COLO668 (cell line): Measurements from ENCODE around the gene RECK.
"Not testable (repeated sequence)": the region's sequence is repeated elsewhere in the genome, so short reads cannot be mapped to it uniquely, and the experiment has no call there.

ENCODE experiments used
- DNase-seq: peaks from one replicate; lab custom pipeline; 2025; ENCODE audit not compliant: unreplicated experiment; lab: John Stamatoyannopoulos, UW

Gene RECK

GRCh38 chr9:36152741-36153438 is 116.2 kb downstream of the RECK start:
- no peak for DNase-seq

GRCh38 chr9:36153746-36154145 is 117.0 kb downstream of the RECK start:
- DNase-seq, result no peak

- DNase-seq, result no peak
Measured at GRCh38 chr9:36154331-36154952, 117.7 kb downstream of the RECK start.

- no peak for DNase-seq
Measured at GRCh38 chr9:36156116-36156515, 119.4 kb downstream of the RECK start.

- no peak for DNase-seq
Measured at GRCh38 chr9:36158122-36158521, 121.4 kb downstream of the RECK start.

GRCh38 chr9:36158917-36159316 is 122.2 kb downstream of the RECK start:
- DNase-seq, result no peak

- not testable (repeated sequence) for DNase-seq
Measured at GRCh38 chr9:36159509-36159908, 122.8 kb downstream of the RECK start.

- DNase-seq, result not testable (repeated sequence)
Measured at GRCh38 chr9:36160126-36160525, 123.4 kb downstream of the RECK start.

- DNase-seq, result no peak
Measured at GRCh38 chr9:36161187-36161586, 124.5 kb downstream of the RECK start.

GRCh38 chr9:36162211-36162738 is 125.6 kb downstream of the RECK start:
- no peak for DNase-seq

- DNase-seq, result no peak
Measured at GRCh38 chr9:36163049-36163785, 126.5 kb downstream of the RECK start.

GRCh38 chr9:36163786-36164170 is 127.1 kb downstream of the RECK start:
- DNase-seq, result no peak

- no peak for DNase-seq
Measured at GRCh38 chr9:36164372-36164771, 127.7 kb downstream of the RECK start.

GRCh38 chr9:36164989-36165388 is 128.3 kb downstream of the RECK start:
- no peak for DNase-seq

GRCh38 chr9:36165826-36166167 is 129.1 kb downstream of the RECK start:
- no peak for DNase-seq

GRCh38 chr9:36166168-36166927 is 129.6 kb downstream of the RECK start:
- peak; percentile 63 for DNase-seq

GRCh38 chr9:36169166-36169565 is 132.5 kb downstream of the RECK start, which contains the start of gene CCIN:
Gene CCIN (plus strand): TSS chr9:36169388. CDS start chr9:36169503, 115 bp downstream.
- DNase-seq, result no peak

- no peak for DNase-seq
Measured at GRCh38 chr9:36169708-36170107, 133.0 kb downstream of the RECK start.

- no peak for DNase-seq
Measured at GRCh38 chr9:36170531-36170930, 133.8 kb downstream of the RECK start.

GRCh38 chr9:36173861-36174260 is 137.1 kb downstream of the RECK start:
- DNase-seq, result no peak
